Measurements from ENCODE around the gene HM13. TPM values are rescaled to one million over a fixed set of nuclear protein-coding genes. Genes with fewer than 3 reads are reported as not detected.

The HM13 gene
- total RNA-seq, 1 experiment from 2014 or later = 183 TPM

GRCh38 chr20:31523361-31524283 lies 9.4 kb downstream of the HM13 start:
- Histone ChIP-seq H3K9me3 (ENCODE audit: control insufficient read depth in 1 of 2, insufficient read depth in 1 of 2, low read depth in 1 of 2, low read length in 2 of 2) (no peaks in the 10 kb centered on the region), H2AFZ (ENCODE audit: low read depth, low read length, poor library complexity, severe bottlenecking) (no peak overlapping the region), H3K9me2 (ENCODE audit: insufficient read depth) (no peaks in the 10 kb centered on the region), H3K27ac (ENCODE audit: low read depth, low read length) (no peak overlapping the region), H3K4me2 (ENCODE audit: low read length) (no peak overlapping the region), H4K20me1 (ENCODE audit: insufficient read depth) (peaks cover 8% of the 10 kb centered on the region; the same call in 1 of the 2 replicates), H3K36me3 (ENCODE audit: control insufficient read depth in 1 of 2, insufficient read depth in 2 of 2, low read length in 2 of 2) (peaks cover 37 to 40% of the 10 kb centered on the region in 2 experiments), H3K9ac (ENCODE audit: low read length) (no peak overlapping the region), H3K4me3 (replicated peaks in 1 of 2; ENCODE audit: low read depth in 1 of 2, low read length in 2 of 2) (no peak overlapping the region), H3K4me1 (ENCODE audit: control insufficient read depth in 1 of 2, insufficient read depth in 2 of 2, low read length in 2 of 2) (no peaks in the 10 kb centered on the region), H3K79me2 (ENCODE audit: insufficient read depth, low read length) (peaks cover 97% of the 10 kb centered on the region), H3K27me3 (ENCODE audit: insufficient read depth, low read length) (no peaks in the 10 kb centered on the region)
- intact Hi-C loops (cut with micrococcal nuclease) = no loop called here
- ATAC-seq (no peak; the same call in 1 of the 2 replicates), DNase-seq (ENCODE audit: low read depth, low spot score) (no peak)
- no TSS peak for BruUV-seq (replicated peaks)
- RAD21 ChIA-PET (ENCODE audit: low non-redundant PET in 1 of 2, low total read pairs in 2 of 2, uncharacterized antibody in 2 of 2, unreplicated experiment in 2 of 2) = no interaction called here
- CTCF ChIA-PET = no interaction called here
- TF ChIP-seq, protein P1, sequence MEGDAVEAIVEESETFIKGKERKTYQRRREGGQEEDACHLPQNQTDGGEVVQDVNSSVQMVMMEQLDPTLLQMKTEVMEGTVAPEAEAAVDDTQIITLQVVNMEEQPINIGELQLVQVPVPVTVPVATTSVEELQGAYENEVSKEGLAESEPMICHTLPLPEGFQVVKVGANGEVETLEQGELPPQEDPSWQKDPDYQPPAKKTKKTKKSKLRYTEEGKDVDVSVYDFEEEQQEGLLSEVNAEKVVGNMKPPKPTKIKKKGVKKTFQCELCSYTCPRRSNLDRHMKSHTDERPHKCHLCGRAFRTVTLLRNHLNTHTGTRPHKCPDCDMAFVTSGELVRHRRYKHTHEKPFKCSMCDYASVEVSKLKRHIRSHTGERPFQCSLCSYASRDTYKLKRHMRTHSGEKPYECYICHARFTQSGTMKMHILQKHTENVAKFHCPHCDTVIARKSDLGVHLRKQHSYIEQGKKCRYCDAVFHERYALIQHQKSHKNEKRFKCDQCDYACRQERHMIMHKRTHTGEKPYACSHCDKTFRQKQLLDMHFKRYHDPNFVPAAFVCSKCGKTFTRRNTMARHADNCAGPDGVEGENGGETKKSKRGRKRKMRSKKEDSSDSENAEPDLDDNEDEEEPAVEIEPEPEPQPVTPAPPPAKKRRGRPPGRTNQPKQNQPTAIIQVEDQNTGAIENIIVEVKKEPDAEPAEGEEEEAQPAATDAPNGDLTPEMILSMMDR (IDR thresholded peaks at IDR 0.05 in 2 of 3, conservative IDR thresholded peaks at IDR 0.05 in 1 of 3; ENCODE audit: borderline replicate concordance in 1 of 3, insufficient read depth in 1 of 3, low read depth in 2 of 3, low read length in 2 of 3) = no peak
- TF ChIP-seq CBX3 (IDR thresholded peaks at IDR 0.05; ENCODE audit: low read depth) (no peak), EZH2phosphoT487 (IDR thresholded peaks at IDR 0.05; ENCODE audit: borderline replicate concordance) (no peak), ZNF274 (IDR thresholded peaks at IDR 0.05; ENCODE audit: low read depth, low read length) (no peak)
- POLR2A ChIA-PET = no interaction called here

GRCh38 chr20:31527266-31527665 lies 13.0 kb downstream of the HM13 start:
- ATAC-seq (no peak), DNase-seq (ENCODE audit: low read depth, low spot score) (no peak)
- peaks cover 8% of the 10 kb centered on the region; the same call in 1 of the 2 replicates for H4K20me1 ChIP-seq (ENCODE audit: insufficient read depth)
- H3K27ac ChIP-seq (ENCODE audit: low read depth, low read length) = no peak overlapping the region
- no peak overlapping the region for H2AFZ ChIP-seq (ENCODE audit: low read depth, low read length, poor library complexity, severe bottlenecking)
- H3K4me1 ChIP-seq (ENCODE audit: control insufficient read depth in 1 of 2, insufficient read depth in 2 of 2, low read length in 2 of 2) = no peaks in the 10 kb centered on the region
- no TSS peak for BruUV-seq (replicated peaks)
- H3K4me3 ChIP-seq (replicated peaks in 1 of 2; ENCODE audit: low read depth in 1 of 2, low read length in 2 of 2) = no peak overlapping the region
- no peak for TF ChIP-seq CBX3 (IDR thresholded peaks at IDR 0.05; ENCODE audit: low read depth)
- TF ChIP-seq SRF (IDR thresholded peaks at IDR 0.05; ENCODE audit: low read depth) = no peak
- no peak for TF ChIP-seq CEBPB (IDR thresholded peaks at IDR 0.05; ENCODE audit: low read depth)
- TF ChIP-seq EZH2 (IDR thresholded peaks at IDR 0.05) = no peak
- TF ChIP-seq RAD21 (IDR thresholded peaks at IDR 0.05; ENCODE audit: low read depth) = no peak
- TF ChIP-seq ZNF274 (IDR thresholded peaks at IDR 0.05; ENCODE audit: low read depth, low read length) = no peak
- no peak for TF ChIP-seq SP1 (IDR thresholded peaks at IDR 0.05; ENCODE audit: low read depth)
- TF ChIP-seq POLR2AphosphoS5 (IDR thresholded peaks at IDR 0.05; ENCODE audit: low read depth, low read length) = no peak
- TF ChIP-seq ELF1 (IDR thresholded peaks at IDR 0.05; ENCODE audit: borderline replicate concordance, low read depth) = no peak
- TF ChIP-seq EZH2phosphoT487 (IDR thresholded peaks at IDR 0.05; ENCODE audit: borderline replicate concordance) = no peak
- TF ChIP-seq YY1 (IDR thresholded peaks at IDR 0.05; ENCODE audit: extremely low read depth, insufficient replicate concordance, low read depth, low read length) = no peak
- no peak for TF ChIP-seq FOSL1 (IDR thresholded peaks at IDR 0.05; ENCODE audit: low read depth)
- TF ChIP-seq, protein P2, sequence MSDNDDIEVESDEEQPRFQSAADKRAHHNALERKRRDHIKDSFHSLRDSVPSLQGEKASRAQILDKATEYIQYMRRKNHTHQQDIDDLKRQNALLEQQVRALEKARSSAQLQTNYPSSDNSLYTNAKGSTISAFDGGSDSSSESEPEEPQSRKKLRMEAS (IDR thresholded peaks at IDR 0.05) = no peak
- H3K9me3 ChIP-seq (ENCODE audit: control insufficient read depth in 1 of 2, insufficient read depth in 1 of 2, low read depth in 1 of 2, low read length in 2 of 2) = no peaks in the 10 kb centered on the region
- peaks cover 95% of the 10 kb centered on the region for H3K79me2 ChIP-seq (ENCODE audit: insufficient read depth, low read length)
- no peak overlapping the region for H3K9ac ChIP-seq (ENCODE audit: low read length)
- ChIA-PET CTCF (no interaction called here), POLR2A (no interaction called here), RAD21 (ENCODE audit: low non-redundant PET in 1 of 2, low total read pairs in 2 of 2, uncharacterized antibody in 2 of 2, unreplicated experiment in 2 of 2) (no interaction called here)
- intact Hi-C loops (cut with micrococcal nuclease) = no loop called here
- no peaks in the 10 kb centered on the region for H3K27me3 ChIP-seq (ENCODE audit: insufficient read depth, low read length)
- H3K9me2 ChIP-seq (ENCODE audit: insufficient read depth) = no peaks in the 10 kb centered on the region
- peaks cover 45 to 52% of the 10 kb centered on the region in 2 experiments for H3K36me3 ChIP-seq (ENCODE audit: control insufficient read depth in 1 of 2, insufficient read depth in 2 of 2, low read length in 2 of 2)
- H3K4me2 ChIP-seq (ENCODE audit: low read length) = no peak overlapping the region

Measured in HCT116 (cell line).